Gastroesophageal sphincter (tissue), 4 donors: ENCODE results near the gene AHRR. TPM values are rescaled to one million over a fixed set of nuclear protein-coding genes. Genes with fewer than 3 reads are reported as not detected.

Experiments
- ATAC-seq: fragments of 150-250 bp; one replicate; pipeline ENCODE4 v1.9.1; 2016; ENCODE audit warnings: mild to moderate bottlenecking, moderate library complexity
- H3K27ac ChIP-seq, 4 donors: fragments of 200-600 bp; sonication (generic) in 3 of 4; 1 replicate in 3 of 4; 2 replicates in 1 of 4; pipeline ENCODE4 v1.5.1; 2016 to 2019
- H3K27me3 ChIP-seq: fragments of 200-600 bp; sonication (generic); one replicate; pipeline ENCODE4 v1.5.1; 2019
- H3K36me3 ChIP-seq, 2 donors: fragments of 200-600 bp; sonication (generic); one replicate each; pipeline ENCODE4 v1.5.1; 2019; ENCODE audit warnings: control low read depth in 1 of 2
- H3K4me1 ChIP-seq, 3 donors: fragments of 200-600 bp; sonication (generic); 1 replicate in 2 of 3; 2 replicates in 1 of 3; pipeline ENCODE4 v1.5.1; 2016 to 2019; ENCODE audit warnings: control low read depth in 2 of 3
- H3K4me3 ChIP-seq, 2 donors: fragments of 200-600 bp; sonication (generic); one replicate each; pipeline ENCODE4 v1.5.1; 2019; ENCODE audit warnings: mild to moderate bottlenecking in 1 of 2, moderate library complexity in 1 of 2
- H3K9me3 ChIP-seq, 3 donors: fragments of 200-600 bp; sonication (generic); one replicate each; pipeline ENCODE4 v1.5.1; 2017 to 2019; ENCODE audit warnings: control low read depth in 2 of 3
- CTCF ChIP-seq, 4 experiments: fragments of 200-600 bp in 2 of 4; fragments of 450-650 bp in 2 of 4; sonication (generic) in 1 of 4; IDR thresholded peaks; one replicate each; pipeline ENCODE4 v1.5.1; 2017 to 2019; ENCODE audit warnings: antibody characterized with exemption in 4 of 4, mild to moderate bottlenecking in 2 of 4, moderate library complexity in 2 of 4
- EP300 ChIP-seq: sonication (generic); formaldehyde crosslinking; IDR thresholded peaks from one replicate; pipeline ENCODE4 v1.6.1; 2017; ENCODE audit warnings: antibody characterized with exemption, mild to moderate bottlenecking
- POLR2A ChIP-seq, 2 donors: fragments of 450-650 bp; IDR thresholded peaks; one replicate each; pipeline ENCODE4 v1.6.1; 2017; ENCODE audit warnings: antibody characterized with exemption in 2 of 2, mild to moderate bottlenecking in 2 of 2, moderate library complexity in 1 of 2
- POLR2AphosphoS5 ChIP-seq: sonication (generic); formaldehyde crosslinking; IDR thresholded peaks from one replicate; pipeline ENCODE4 v1.6.1; 2017; ENCODE audit warnings: antibody characterized with exemption
- WGBS, 2 donors: methylation state at CpG; one replicate each; pipeline ENCODE4 v1.1.5; 2018; ENCODE audit warnings: low coverage in 1 of 2; 5-methylcytosine and 5-hydroxymethylcytosine counted together
- total RNA-seq, 4 donors: library from RNA; depleted of rRNA; stranded (reverse); fragments of >200 nt; gene quantifications; one replicate each; pipeline ENCODE4 v1.1.0, GENCODE V29; 2016

AHRR gene
- total RNA-seq, 4 donors from 2014 or later, result 0.15 to 1.7 (median 0.45) TPM

GRCh38 chr5:351084-351920 is 29.8 kb downstream of the AHRR start:
- TF ChIP-seq POLR2A (IDR thresholded peaks at IDR 0.05), result no peak
- TF ChIP-seq CTCF (IDR thresholded peaks at IDR 0.05), result no peak
- TF ChIP-seq EP300, result no peak
- no peak for TF ChIP-seq POLR2AphosphoS5
- Histone ChIP-seq H3K27ac (no peak overlapping the region), H3K4me3 (no peak overlapping the region), H3K4me1 (no peaks in the 10 kb centered on the region), H3K27me3 (peaks cover 34% of the 10 kb centered on the region), H3K9me3 (no peaks in the 10 kb centered on the region), H3K36me3 (no peaks in the 10 kb centered on the region)
- 90 to 94% methylated on average over 16 to 19 of the region's 19 CpGs for WGBS, 2 donors
- ATAC-seq, result no peak

GRCh38 chr5:351921-352245 is 30.4 kb downstream of the AHRR start:
- Histone ChIP-seq H3K27ac (no peak overlapping the region), H3K36me3 (no peaks in the 10 kb centered on the region), H3K9me3 (no peaks in the 10 kb centered on the region), H3K4me3 (no peak overlapping the region), H3K27me3 (peaks cover 29% of the 10 kb centered on the region), H3K4me1 (no peaks in the 10 kb centered on the region)
- ATAC-seq, result no peak
- WGBS, 2 donors, result 76 to 92% methylated on average over 2 to 3 of the region's 4 CpGs
- no peak for TF ChIP-seq POLR2A (IDR thresholded peaks at IDR 0.05)
- TF ChIP-seq POLR2AphosphoS5, result no peak
- TF ChIP-seq EP300, result no peak
- no peak for TF ChIP-seq CTCF (IDR thresholded peaks at IDR 0.05)

GRCh38 chr5:352639-353611 is 31.4 kb downstream of the AHRR start:
- WGBS, 2 donors, result 72 to 80% methylated on average over 3 to 11 of the region's 22 CpGs
- TF ChIP-seq CTCF (IDR thresholded peaks at IDR 0.05), result no peak
- no peak for TF ChIP-seq POLR2AphosphoS5
- no peak for TF ChIP-seq POLR2A (IDR thresholded peaks at IDR 0.05)
- no peak for TF ChIP-seq EP300
- Histone ChIP-seq H3K27me3 (peaks cover 18% of the 10 kb centered on the region), H3K36me3 (no peaks in the 10 kb centered on the region), H3K4me1 (no peaks in the 10 kb centered on the region), H3K27ac (no peak overlapping the region), H3K4me3 (no peak overlapping the region), H3K9me3 (no peaks in the 10 kb centered on the region)
- no peak for ATAC-seq

GRCh38 chr5:353612-354580 is 32.4 kb downstream of the AHRR start:
- H3K36me3 ChIP-seq, result no peaks in the 10 kb centered on the region
- no peak overlapping the region for H3K27ac ChIP-seq
- WGBS, 2 donors, result 100% methylated on average over 2 of the region's 30 CpGs; no CpG with 5 or more reads in 1 of the 2 donors
- no peak for ATAC-seq
- H3K9me3 ChIP-seq, result no peaks in the 10 kb centered on the region
- TF ChIP-seq POLR2A (IDR thresholded peaks at IDR 0.05) (no peak), POLR2AphosphoS5 (no peak), EP300 (no peak), CTCF (IDR thresholded peaks at IDR 0.05) (no peak)
- no peak overlapping the region for H3K4me3 ChIP-seq
- peaks cover 16% of the 10 kb centered on the region for H3K27me3 ChIP-seq
- H3K4me1 ChIP-seq, result no peaks in the 10 kb centered on the region
